BLaER1 treated with 17β-estradiol and CSF1 and Interleukin-3, amounts not matched to agents 10 nM and 100 nM (cell line): ENCODE data around the gene CREBL2.
A peak's percentile ranks its signal among the peaks of the same experiment; 100 is the strongest.

Experiments used
- H3K27ac ChIP-seq, 11 experiments: shearing (Covaris generic); formaldehyde crosslinking; 2 replicates each; pipeline ENCODE4 v1.8.1; 2022
- H3K27me3 ChIP-seq, 11 experiments: shearing (Covaris generic); formaldehyde crosslinking; 2 replicates each; pipeline ENCODE4 v1.8.1; 2022
- H3K36me3 ChIP-seq, 11 experiments: shearing (Covaris generic); formaldehyde crosslinking; 2 replicates each; pipeline ENCODE4 v1.8.1; 2022
- H3K4me1 ChIP-seq, 10 experiments: shearing (Covaris generic); formaldehyde crosslinking; 2 replicates each; pipeline ENCODE4 v1.8.1; 2022
- H3K4me2 ChIP-seq, 11 experiments: shearing (Covaris generic); formaldehyde crosslinking; 2 replicates each; pipeline ENCODE4 v1.8.1; 2022
- H3K4me3 ChIP-seq, 10 experiments: shearing (Covaris generic); formaldehyde crosslinking; 2 replicates each; pipeline ENCODE4 v1.8.1; 2022
- H3K9ac ChIP-seq, 11 experiments: shearing (Covaris generic); formaldehyde crosslinking; 2 replicates each; pipeline ENCODE4 v1.8.1; 2022
- H3K9me3 ChIP-seq, 11 experiments: shearing (Covaris generic); formaldehyde crosslinking; replicated peaks in 1 of 11; 2 replicates each; pipeline ENCODE4 v1.8.1; 2022
- H4K20me1 ChIP-seq, 11 experiments: shearing (Covaris generic); formaldehyde crosslinking; 2 replicates each; pipeline ENCODE4 v1.8.1; 2022
- Cebpa-rat ChIP-seq, 11 experiments: shearing (Covaris generic); IDR thresholded peaks; 2 replicates each; pipeline ENCODE4 v1.8.1; 2022

The CREBL2 gene

DNA sequence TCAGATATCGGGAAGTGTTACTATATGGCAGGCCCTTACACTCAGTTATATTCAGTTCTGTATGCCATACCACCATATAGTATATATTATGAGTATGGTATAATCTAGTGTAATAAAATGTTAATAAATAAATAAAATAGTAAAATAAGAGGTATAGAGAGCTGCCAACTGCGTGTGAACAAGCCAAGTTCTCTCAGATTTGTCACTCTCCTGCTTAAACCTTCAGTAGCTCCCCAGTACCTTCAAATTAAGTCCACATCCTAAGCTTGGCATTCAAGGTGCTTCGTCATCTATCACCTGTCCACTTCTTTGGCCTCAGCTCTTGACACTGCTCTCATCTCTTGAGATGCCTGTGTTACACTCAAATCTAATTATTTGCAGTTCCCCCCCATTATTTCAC is 12.8 kb upstream of the CREBL2 start:
- no peak overlapping the region for H3K4me2 ChIP-seq
- H4K20me1 ChIP-seq: no peaks in the 10 kb centered on the region
- no peak overlapping the region for H3K4me3 ChIP-seq
- peaks cover 0 to 21% (median 2%) of the 10 kb centered on the region in 10 experiments; a peak in 8 of 20 replicates for H3K4me1 ChIP-seq
- H3K36me3 ChIP-seq: no peaks in the 10 kb centered on the region
- no peak overlapping the region for H3K27ac ChIP-seq
- no peaks in the 10 kb centered on the region for H3K27me3 ChIP-seq
- no peaks in the 10 kb centered on the region for H3K9me3 ChIP-seq
- TF ChIP-seq Cebpa-rat (IDR thresholded peaks at IDR 0.05): no peak
- no peak overlapping the region for H3K9ac ChIP-seq

DNA sequence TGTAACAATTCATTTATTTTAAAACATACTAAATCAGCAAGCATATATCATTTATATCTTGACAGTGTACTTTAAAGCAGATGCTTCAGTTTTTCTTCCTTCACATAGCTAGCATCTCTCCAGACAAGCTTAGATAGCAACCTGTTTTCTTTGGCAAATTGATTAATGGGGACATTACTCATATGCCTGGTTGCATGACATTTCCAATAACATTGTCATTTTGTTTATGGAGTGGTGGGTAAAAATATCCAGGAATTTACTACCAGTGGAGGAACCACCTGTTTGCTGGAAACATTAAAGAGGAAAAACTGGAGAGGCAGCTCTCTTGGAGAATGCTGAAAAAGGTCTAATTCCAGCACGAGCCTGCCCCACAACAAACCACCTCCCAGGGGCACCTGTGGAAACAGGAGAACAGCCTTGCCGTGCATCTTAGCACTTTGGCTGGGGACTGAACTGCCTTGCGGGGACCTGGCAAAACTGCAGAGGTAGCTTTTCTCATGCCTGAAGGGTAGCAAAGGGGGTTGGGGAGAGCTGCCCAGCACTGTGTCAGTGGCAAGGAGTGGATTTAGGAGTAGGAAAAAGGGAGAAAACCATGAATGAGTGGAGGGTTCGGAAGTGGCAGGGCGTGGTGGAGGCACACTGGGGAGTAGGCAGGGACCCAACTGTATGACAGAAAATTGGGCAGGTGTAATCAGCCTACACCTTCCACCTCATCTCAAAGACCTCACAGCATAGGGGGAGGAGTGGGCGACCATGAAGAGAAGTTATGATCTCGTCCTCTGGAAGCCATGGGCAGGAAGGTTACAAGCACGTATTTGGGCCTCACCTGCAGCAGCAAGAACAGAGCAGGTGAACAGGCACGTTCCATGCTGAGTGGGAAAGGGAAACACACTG is 11.7 kb upstream of the CREBL2 start:
- H3K9me3 ChIP-seq: no peaks in the 10 kb centered on the region
- no peaks in the 10 kb centered on the region for H3K27me3 ChIP-seq
- peak overlapping the region in 5 of 11 experiments; percentile 11 to 85 (median 47); a peak in 9 of 22 replicates for H3K4me2 ChIP-seq
- no peak overlapping the region for H3K9ac ChIP-seq
- H4K20me1 ChIP-seq: no peaks in the 10 kb centered on the region
- H3K4me1 ChIP-seq: peaks cover 0 to 30% (median 2%) of the 10 kb centered on the region in 10 experiments; a peak in 8 of 20 replicates
- no peak for TF ChIP-seq Cebpa-rat (IDR thresholded peaks at IDR 0.05)
- H3K4me3 ChIP-seq: no peak overlapping the region
- H3K36me3 ChIP-seq: no peaks in the 10 kb centered on the region
- H3K27ac ChIP-seq: peak overlapping the region in 1 of 11 experiments; percentile 53; a peak in 2 of 22 replicates

GRCh38 chr12:12600659-12601058 is 11.0 kb upstream of the CREBL2 start:
- Histone ChIP-seq H3K9me3 (no peaks in the 10 kb centered on the region), H3K27ac (peak overlapping the region in 3 of 11 experiments; percentile 7 to 53 (median 22); a peak in 3 of 22 replicates), H3K27me3 (no peaks in the 10 kb centered on the region), H3K4me1 (peaks cover 0 to 37% (median 2%) of the 10 kb centered on the region in 10 experiments; a peak in 8 of 20 replicates), H3K36me3 (no peaks in the 10 kb centered on the region), H3K4me2 (peak overlapping the region in 5 of 11 experiments; percentile 11 to 85 (median 47); a peak in 9 of 22 replicates), H3K4me3 (no peak overlapping the region), H3K9ac (no peak overlapping the region), H4K20me1 (no peaks in the 10 kb centered on the region)
- TF ChIP-seq Cebpa-rat (IDR thresholded peaks at IDR 0.05): peak in 2 of 11 experiments; percentile 12 to 54; a peak in 1 of 22 replicates

DNA sequence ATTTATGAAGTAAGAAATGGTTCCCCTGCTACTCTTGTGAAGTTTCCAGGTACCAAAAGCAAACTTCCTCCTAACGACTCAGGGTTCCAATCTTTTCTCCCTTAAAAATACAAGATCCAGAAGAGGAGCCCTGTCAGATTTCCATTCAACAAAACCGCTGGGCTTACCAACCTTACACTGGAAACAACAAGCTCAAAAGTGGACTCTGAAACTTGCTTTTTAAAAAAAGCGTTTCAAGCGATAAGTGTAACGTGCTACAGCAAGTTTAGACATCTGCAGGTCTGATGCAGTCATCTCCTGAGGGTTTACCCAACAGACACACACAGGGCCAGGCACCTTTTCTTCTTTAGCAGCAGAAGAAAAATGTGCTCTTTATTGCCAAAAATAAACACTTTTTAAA is 6.9 kb upstream of the CREBL2 start:
- H3K4me2 ChIP-seq: 0 out of 22 replicates have a peak overlapping the region, but pooled peaks of 1 of the 11 experiments have one; percentile 64
- H3K9ac ChIP-seq: no peak overlapping the region
- H3K4me3 ChIP-seq: no peak overlapping the region
- peaks cover 0 to 68% (median 5%) of the 10 kb centered on the region in 10 experiments; a peak in 8 of 20 replicates for H3K4me1 ChIP-seq
- H3K27me3 ChIP-seq: no peaks in the 10 kb centered on the region
- no peaks in the 10 kb centered on the region for H3K9me3 ChIP-seq
- H3K27ac ChIP-seq: no peak overlapping the region
- no peaks in the 10 kb centered on the region for H3K36me3 ChIP-seq
- H4K20me1 ChIP-seq: no peaks in the 10 kb centered on the region
- no peak for TF ChIP-seq Cebpa-rat (IDR thresholded peaks at IDR 0.05)

GRCh38 chr12:12606781-12607589 is 4.7 kb upstream of the CREBL2 start:
- H3K4me2 ChIP-seq: peak overlapping the region in 3 of 11 experiments; percentile 45 to 79 (median 64); a peak in 6 of 22 replicates

GRCh38 chr12:12608557-12608957 is 3.1 kb upstream of the CREBL2 start:
- Histone ChIP-seq H3K9ac (no peak overlapping the region), H3K27ac (no peak overlapping the region), H3K4me3 (no peak overlapping the region), H3K4me2 (peak overlapping the region in 1 of 11 experiments; percentile 30; a peak in 1 of 22 replicates), H3K27me3 (no peaks in the 10 kb centered on the region), H4K20me1 (0 out of 22 replicates have a peak, but pooled peaks cover 0 to 2% (median 0%) of the 10 kb centered on the region in 11 experiments), H3K4me1 (peaks cover 15 to 58% (median 22%) of the 10 kb centered on the region in 10 experiments), H3K9me3 (no peaks in the 10 kb centered on the region), H3K36me3 (no peaks in the 10 kb centered on the region)
- TF ChIP-seq Cebpa-rat (IDR thresholded peaks at IDR 0.05): no peak

More at GRCh38 chr12:12606781-12607589, 4.7 kb upstream of the CREBL2 start:
- no peaks in the 10 kb centered on the region for H3K9me3 ChIP-seq
- H3K9ac ChIP-seq: peak overlapping the region in 1 of 11 experiments; percentile 56; a peak in 1 of 22 replicates
- no peak overlapping the region for H3K4me3 ChIP-seq
- no peaks in the 10 kb centered on the region for H3K27me3 ChIP-seq
- H3K4me1 ChIP-seq: peaks cover 0 to 56% (median 7%) of the 10 kb centered on the region in 10 experiments; a peak in 15 of 20 replicates
- TF ChIP-seq Cebpa-rat (IDR thresholded peaks at IDR 0.05): no peak
- no peaks in the 10 kb centered on the region for H4K20me1 ChIP-seq
- H3K27ac ChIP-seq: peak overlapping the region in 4 of 11 experiments; percentile 12 to 51 (median 22); a peak in 4 of 22 replicates
- no peaks in the 10 kb centered on the region for H3K36me3 ChIP-seq

- H3K9ac ChIP-seq: no peak overlapping the region
- peaks cover 0 to 11% (median 0%) of the 10 kb centered on the region in 11 experiments; a peak in 2 of 22 replicates for H4K20me1 ChIP-seq
- TF ChIP-seq Cebpa-rat (IDR thresholded peaks at IDR 0.05): no peak
- no peak overlapping the region for H3K4me2 ChIP-seq
- H3K4me3 ChIP-seq: no peak overlapping the region
- peaks cover 20 to 63% (median 29%) of the 10 kb centered on the region in 10 experiments for H3K4me1 ChIP-seq
- H3K9me3 ChIP-seq: no peaks in the 10 kb centered on the region
- peaks cover 0 to 6% (median 0%) of the 10 kb centered on the region in 11 experiments; a peak in 2 of 22 replicates for H3K36me3 ChIP-seq
- no peaks in the 10 kb centered on the region for H3K27me3 ChIP-seq
- H3K27ac ChIP-seq: no peak overlapping the region
Measured at GRCh38 chr12:12609692-12610091, 2.0 kb upstream of the CREBL2 start.

DNA sequence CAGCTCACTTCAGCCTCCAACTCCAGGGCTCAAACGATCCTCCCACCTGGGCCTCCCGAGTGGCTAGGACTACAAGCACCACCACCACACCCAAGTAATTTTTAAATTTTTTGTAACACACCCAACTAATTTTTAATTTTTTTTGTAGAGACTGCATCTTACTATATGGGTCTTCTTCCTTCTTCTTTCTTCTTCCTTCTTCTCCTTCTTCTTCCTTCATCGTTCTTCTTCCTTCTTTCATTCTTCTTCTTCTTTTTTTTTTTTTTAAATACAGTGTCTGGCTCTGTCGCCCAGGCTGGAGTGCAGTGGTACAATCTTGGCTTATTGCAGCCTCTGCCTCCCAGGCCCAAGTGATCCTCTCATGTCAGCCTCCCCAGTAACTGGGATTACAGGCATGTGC is 965 bp upstream of the CREBL2 start:
- Histone ChIP-seq H4K20me1 (peaks cover 0 to 22% (median 0%) of the 10 kb centered on the region in 11 experiments; a peak in 2 of 22 replicates), H3K27me3 (no peaks in the 10 kb centered on the region), H3K4me1 (peaks cover 20 to 64% (median 29%) of the 10 kb centered on the region in 10 experiments), H3K27ac (peak overlapping the region; percentile 81 to 93 (median 89); a peak in 21 of 22 replicates), H3K4me2 (peak overlapping the region; percentile 75 to 99 (median 91)), H3K9ac (peak overlapping the region in 9 of 11 experiments; percentile 79 to 91 (median 87); a peak in 16 of 22 replicates), H3K9me3 (no peaks in the 10 kb centered on the region), H3K4me3 (peak overlapping the region; percentile 69 to 86 (median 74); a peak in 16 of 20 replicates), H3K36me3 (peaks cover 0 to 16% (median 0%) of the 10 kb centered on the region in 11 experiments; a peak in 5 of 22 replicates)
- TF ChIP-seq Cebpa-rat (IDR thresholded peaks at IDR 0.05): no peak
